GM20000 (cell line): ENCODE data around the gene BRINP3.

Source experiments
- DNase-seq: peaks from one replicate; pipeline ENCODE4 v3.0.0; 2012; ENCODE audit warnings: low spot score
- TF ChIP-seq, protein P1 (sequence below): IDR thresholded peaks from 2 replicates; pipeline ENCODE4 v1.5.1; 2012; ENCODE audit warnings: mild to moderate bottlenecking, control low read depth; ENCODE audit errors: extremely low read depth, missing control alignments

Gene BRINP3

DNA sequence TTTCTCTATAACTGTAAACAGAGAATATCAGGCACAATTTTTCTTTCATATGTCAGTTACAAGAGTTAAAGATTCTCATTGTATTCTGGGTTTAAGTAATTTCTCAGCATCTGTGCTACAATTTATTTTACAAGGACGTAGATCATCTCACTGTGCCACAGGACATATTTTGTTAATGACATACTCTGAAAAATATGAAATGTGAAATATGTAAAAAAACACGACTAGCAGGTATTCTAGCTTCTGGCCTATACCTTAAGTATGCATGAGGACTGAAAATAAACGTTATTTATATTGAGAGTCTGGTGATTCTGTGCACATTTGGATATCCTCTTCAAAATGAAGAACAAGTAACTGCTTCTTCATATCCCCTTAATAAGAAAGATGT lies 308.8 kb downstream of the BRINP3 start:
- DNase-seq = no peak
- TF ChIP-seq, protein P1, sequence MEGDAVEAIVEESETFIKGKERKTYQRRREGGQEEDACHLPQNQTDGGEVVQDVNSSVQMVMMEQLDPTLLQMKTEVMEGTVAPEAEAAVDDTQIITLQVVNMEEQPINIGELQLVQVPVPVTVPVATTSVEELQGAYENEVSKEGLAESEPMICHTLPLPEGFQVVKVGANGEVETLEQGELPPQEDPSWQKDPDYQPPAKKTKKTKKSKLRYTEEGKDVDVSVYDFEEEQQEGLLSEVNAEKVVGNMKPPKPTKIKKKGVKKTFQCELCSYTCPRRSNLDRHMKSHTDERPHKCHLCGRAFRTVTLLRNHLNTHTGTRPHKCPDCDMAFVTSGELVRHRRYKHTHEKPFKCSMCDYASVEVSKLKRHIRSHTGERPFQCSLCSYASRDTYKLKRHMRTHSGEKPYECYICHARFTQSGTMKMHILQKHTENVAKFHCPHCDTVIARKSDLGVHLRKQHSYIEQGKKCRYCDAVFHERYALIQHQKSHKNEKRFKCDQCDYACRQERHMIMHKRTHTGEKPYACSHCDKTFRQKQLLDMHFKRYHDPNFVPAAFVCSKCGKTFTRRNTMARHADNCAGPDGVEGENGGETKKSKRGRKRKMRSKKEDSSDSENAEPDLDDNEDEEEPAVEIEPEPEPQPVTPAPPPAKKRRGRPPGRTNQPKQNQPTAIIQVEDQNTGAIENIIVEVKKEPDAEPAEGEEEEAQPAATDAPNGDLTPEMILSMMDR = no peak

DNA sequence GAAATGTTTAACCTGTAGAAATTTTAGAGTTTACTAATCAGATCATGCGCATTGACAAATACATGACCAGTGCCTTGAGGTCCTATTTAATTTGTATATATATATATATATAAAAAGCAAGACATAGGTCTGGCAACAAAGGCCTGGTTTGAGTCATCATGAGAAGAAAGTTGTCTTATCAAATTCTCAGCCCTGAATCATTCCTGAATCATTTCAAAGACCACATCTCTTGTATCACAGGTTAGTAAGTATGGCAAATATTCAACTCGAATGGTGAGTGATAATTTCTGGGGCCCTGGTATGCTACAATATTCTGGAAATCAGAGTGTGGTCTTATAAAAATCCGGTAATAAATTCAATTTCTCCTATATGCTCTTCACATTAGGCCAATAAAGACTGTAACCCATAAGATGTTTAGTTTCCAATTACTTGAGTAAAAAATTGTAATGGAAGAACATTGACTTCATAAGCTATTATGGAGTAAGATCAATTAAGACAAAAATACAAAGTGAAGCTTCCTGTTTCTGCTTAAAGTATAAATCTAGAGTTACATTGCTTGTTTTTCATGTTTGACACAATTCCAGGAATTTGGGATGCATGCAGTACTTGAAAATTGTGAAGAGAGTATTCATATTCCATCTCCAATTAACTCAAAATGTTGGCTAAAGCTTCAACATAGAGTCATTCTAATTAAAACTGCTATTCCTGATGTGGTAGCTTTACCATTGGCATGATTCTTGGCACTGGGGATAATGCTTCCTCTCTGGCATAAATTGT lies 309.4 kb downstream of the BRINP3 start:
- no peak for DNase-seq
- TF ChIP-seq, protein P1 = no peak

- TF ChIP-seq, protein P1 = no peak
- DNase-seq = no peak
Measured at GRCh38 chr1:190159146-190159545, 318.5 kb downstream of the BRINP3 start.

DNA sequence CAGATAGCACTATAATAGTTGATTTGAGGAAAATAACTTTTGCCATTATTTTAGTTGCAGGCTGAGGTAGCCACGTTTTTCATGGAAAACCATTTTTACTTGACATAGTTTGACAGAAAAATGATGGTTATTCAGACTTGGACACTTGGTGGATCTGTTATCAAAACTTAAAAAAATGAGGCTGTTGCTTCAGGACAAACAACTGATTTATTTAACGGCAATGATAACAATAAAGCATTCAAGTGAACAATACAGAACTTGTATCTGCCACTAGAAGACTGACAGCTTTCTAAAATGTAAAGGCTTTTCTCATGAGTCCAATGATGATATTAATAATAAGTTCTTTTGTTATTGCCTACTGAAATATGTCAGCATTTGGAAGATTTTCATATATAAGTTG lies 322.9 kb downstream of the BRINP3 start:
- TF ChIP-seq, protein P1 = no peak
- DNase-seq = no peak

DNA sequence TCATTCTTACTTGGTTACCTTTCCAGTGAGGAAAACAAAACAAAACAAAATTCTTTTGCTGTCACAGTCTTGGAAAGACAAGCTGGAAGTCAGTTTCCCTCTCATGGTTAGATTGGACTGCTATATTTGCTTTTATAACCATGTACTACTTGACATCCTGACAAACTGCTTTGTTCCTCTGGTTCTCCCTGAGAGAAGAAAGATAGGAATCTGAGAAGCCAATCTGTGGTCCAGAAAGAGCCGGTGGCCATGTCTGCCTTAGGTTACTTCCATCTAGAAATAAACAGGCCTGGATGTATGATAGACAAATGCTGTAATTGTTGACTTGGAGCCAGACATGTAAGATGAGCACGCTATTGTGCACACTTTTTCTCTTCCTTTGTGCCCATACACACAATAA lies 330.0 kb downstream of the BRINP3 start:
- no peak for DNase-seq
- TF ChIP-seq, protein P1 = no peak

GRCh38 chr1:190144650-190145049 lies 333.0 kb downstream of the BRINP3 start:
- no peak for DNase-seq
- TF ChIP-seq, protein P1 = no peak

- TF ChIP-seq, protein P1 = no peak
- DNase-seq = no peak
Measured at GRCh38 chr1:190140644-190141043, 337.0 kb downstream of the BRINP3 start.
